GM21529 (cell line): ENCODE measurements around the gene TMCO2.

Experiments
- ATAC-seq: cut with Tn5 transposase; IDR thresholded peaks from one replicate; pipeline ENCODE4 v1.9.1; 2021; ENCODE audit not compliant: unreplicated experiment

The TMCO2 gene

DNA sequence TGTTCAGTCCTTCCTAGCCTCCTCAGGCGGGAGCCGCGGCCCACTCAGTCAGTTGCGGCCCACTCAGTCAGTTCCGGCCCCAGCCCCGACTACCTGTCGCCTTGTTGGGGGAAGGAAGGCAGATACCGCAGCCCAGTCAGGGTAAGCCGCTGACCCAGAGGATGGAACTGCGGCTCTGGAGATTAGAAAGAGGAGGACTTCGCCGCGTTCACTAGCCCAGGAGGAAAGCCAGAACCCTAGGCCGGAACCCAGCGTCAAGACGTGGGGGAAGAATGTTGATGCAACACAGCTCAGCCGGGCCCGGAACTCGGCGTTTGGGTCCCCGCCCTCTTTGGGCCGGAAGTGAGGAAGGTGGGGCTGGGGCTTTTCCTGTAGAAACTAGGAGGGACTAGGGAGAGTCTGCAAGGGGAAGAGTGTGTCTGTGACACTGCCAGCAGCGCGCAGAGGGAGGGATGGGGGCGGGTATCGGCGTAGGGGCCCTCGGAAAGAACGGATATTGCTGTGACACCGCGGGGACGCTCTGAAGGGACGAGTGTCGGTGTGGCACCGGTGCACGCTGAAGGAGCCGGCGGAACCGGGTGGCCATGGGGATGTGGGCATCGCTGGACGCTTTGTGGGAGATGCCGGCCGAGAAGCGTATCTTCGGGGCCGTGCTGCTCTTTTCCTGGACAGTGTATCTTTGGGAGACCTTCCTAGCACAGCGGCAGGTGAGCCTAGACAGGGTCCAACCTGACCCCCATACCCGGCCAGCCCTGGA, 10.1 kb downstream of the TMCO2 start, which contains the start of gene ZMPSTE24:
Gene ZMPSTE24 (plus strand): TSS at position 549 of the 757 bp plus-strand sequence. CDS start 36 bp downstream, at position 585.
- ATAC-seq, result peak; percentile 94

DNA sequence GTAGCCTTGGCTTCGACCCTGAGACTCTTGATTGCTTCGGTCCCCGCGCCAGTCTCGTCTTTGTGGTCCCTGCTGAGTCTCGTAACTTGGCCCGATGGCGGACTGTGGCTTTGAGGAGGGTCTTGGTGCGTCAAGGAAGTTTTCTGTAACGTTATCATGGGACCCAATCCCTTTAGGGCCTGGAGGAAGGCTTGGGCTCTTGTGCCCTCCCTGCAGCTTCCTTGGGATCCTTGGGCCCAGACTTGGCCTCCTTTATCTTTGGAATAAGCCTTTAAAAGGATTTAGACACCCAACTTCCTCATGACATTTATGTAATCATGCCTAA, 10.7 kb downstream of the TMCO2 start:
- no peak for ATAC-seq

DNA sequence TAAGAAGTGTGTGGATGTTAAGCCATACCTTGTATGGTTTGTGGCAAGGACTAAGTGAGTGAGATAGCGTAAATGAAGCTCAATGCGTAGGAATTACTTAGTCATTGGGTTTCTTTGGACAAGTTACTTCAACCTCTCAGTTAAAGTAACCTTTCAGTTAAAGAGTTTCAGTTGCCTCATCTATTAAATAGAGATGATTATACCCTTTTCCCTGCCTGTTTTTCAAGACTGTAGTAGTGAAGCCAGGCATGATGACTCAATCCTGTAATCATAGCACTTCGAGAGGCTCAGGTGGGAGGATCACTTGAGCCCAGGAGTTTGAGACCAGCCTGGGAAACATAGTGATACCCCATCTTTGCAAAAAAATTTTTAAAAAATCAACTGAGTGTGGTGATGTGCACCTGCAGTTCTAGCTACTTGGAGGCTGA, 16.6 kb downstream of the TMCO2 start:
- no peak for ATAC-seq

DNA sequence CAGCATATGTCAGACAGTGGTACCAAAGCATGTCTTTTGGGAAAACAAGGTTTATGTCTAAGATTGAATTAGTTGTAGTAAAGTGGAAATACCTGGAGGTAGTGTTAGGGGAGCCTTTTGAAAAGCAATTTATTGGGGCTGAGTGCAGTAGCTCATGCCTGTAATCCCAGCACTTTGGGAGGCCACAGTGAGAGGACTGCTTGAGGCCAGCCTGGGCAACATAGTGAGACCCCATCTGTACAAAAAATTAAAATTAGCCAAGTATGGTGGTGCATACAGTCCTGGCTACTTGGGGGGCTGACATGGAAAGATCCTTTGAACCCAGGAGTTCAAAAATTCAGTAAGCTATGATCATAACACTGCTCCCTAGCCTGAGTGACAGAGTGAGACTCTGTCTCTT, 17.6 kb downstream of the TMCO2 start:
- no peak for ATAC-seq

DNA sequence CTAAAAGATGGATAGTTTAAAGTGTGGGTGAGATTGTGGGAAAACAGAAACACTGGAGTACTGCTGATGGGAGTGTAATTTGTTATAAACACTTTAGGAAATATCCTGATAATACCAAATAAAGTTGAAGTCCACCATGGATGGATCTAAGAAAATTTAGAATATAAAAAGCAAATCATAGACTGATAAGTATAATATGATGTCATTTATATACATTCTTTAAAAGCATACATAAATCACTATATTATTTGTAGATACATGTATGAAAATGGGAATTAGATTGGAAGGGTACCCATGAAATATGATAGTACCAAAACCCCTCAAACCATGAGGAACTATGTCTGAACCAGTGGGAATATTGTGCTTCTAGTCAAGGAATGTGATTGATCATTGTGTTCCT, 18.2 kb downstream of the TMCO2 start:
- no peak for ATAC-seq

DNA sequence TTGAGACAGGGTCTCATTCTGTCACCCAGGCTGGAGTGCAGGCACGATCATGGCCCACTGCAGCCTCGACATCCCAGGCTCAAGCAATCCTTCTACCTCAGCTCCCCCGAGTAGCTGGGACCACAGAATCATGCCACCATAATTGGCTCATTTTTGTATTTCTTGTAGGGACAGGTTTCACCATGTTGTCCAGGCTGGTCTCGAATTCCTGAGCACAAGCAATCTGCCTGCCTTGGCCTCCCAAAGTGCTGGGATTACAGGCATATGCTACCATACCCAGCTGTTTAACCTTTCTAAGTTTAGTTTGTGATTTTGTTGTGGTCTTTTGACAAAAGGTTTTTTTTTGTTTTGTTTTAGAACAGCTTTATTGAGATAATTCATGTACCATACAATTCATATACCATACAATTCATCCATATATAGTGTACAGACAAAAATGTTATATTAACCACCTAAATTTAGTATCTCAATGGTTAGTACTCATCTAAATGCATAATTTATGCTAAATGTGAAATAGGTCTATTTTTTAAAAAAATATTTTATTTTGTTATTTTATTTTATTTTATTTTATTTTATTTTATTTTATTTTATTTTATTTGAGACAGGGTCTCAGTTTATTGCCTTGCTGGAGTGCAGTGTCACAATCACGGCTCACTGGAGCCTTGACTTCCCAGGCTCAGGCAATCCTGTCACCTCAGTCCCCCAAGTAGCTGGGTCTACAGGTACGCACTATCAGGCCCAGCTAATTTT, 19.2 kb downstream of the TMCO2 start:
- ATAC-seq, result no peak

DNA sequence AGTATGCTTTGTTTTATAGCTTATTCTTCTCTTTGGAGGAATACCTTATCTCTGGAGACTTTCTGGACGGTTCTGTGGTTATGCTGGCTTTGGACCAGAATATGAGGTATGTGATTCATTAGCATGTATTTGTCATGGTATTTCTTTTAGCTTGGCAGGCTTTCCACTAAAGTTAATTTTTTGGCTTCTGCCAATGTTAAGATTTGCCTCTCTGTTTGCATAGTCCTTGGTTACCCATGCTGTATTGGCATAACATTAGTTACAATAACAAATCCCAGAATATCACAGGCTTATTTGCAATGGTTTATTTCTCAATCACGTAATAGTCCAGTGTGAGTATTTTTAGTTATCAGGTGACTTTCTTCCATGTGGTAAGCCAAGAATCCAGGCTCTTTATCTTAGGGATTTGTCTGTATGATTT, 20.0 kb downstream of the TMCO2 start:
- no peak for ATAC-seq

DNA sequence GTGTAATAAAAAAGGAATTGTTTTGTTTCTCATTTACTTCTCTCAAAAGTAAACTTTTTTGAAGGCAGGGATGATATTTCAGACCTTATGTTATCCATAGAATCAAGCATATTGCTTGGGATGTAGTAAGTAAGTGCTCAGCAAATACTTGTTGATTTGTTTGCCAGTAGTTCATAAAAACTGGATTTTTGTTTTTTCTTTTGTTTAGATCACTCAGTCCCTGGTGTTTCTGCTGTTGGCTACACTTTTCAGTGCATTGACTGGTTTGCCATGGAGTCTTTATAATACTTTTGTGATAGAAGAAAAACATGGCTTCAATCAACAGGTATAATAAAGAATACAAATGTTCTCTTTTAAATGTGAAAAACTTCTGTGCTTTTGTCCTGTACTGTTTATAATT, 20.5 kb downstream of the TMCO2 start:
- ATAC-seq, result no peak

DNA sequence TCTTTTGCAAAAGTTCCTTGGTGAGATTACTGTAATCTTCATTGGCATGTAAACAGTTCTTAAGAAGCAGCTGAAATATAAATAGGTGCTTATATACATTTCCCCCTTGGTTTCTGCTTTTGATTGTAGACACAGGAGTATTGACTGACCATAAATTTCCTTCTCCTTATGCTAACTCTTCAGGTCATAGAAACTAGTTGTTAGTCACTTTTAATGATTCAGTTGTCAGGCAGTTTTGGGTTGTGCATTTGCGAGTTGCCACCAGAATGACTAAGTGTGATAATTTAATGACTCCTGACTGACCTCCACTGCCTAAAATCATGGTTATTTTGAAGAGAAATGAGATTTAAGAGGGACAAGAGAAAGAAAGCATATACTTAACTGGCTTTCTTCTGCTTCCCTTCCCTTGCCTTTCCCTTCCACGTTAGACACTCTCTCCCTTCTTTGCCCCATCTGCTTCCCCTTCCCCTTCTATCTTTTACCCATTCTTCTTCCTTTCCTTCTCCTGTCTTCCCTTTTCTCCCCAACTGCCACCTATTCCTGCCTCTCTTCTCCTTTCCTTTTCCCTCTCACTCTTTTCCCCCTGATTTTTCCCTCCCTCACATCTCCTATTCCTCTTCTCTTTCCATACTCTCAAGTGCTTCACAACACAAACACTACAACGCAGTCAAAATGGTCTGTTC, 22.6 kb downstream of the TMCO2 start:
- no peak for ATAC-seq

DNA sequence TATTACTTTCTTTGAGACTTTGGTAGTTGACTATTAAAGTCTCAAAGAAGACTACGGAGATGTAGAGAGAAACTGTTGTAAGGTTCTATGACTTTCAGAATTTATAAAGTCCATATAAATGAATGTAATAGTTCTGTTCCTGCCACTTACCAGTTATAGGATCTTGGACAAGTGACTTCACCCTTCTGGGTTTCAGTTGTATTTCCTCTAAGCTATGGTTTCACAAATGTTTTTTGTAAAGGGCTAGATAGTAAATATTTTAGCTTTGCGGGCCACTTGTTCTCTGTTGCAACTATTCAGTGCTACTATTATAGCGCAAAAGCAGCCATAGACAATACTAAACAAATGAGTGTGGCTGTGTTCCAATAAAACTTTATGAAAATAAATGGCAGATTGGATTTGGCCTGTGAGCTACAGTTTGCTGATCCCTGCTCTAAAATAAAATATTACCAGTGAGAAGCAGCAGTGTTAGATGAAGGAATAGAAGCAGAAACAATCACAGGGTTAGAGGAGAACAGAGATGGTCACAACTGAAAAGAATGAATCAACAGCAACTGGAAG, 25.0 kb downstream of the TMCO2 start:
- no peak for ATAC-seq

DNA sequence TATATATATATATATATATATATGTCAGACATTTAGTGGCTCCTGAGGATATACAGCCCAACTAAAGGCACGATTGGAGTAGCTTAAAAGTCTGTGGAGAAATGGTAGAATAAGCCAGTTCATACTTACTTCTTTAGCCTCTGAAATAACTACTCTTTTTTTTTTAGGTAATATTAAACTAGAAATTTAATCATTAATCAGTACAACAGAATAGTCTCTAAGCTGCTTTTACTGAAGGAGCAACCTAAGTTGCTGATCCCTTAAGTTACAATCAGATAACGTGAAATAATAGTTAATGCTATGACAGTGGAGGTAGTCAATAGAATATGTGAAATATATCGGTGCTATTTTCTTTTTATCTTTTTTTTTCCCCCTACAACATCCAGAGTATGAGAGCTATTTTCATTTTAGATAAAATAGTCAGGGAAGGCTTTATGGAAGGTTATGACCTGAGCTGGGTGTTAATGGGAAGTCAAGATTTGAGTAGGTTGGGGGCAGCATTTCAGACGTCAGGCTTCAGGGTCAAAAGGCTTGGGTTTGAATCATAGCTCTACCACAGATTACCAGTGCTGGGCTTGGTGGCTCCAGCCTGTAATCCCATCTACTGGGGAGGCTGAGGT, 25.9 kb downstream of the TMCO2 start:
- no peak for ATAC-seq

DNA sequence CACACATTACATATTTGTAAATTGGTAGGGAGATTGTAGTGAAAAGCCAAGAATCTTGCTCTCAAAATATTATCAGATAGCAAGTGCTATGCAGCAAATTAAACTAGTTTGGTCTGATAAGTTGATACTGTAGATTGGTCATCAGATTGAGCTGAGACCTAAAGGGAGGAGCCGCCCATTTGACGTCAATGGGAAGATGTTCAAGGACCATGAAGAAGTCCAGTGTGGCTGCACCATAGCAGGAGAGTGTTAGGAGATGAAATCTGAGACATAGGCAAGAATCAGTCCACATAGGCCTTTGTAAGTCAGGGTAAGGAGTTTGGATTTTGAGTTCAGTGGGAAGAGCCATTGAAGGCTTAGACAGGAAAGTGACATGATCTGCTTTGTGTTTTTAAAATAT, 26.6 kb downstream of the TMCO2 start:
- no peak for ATAC-seq

DNA sequence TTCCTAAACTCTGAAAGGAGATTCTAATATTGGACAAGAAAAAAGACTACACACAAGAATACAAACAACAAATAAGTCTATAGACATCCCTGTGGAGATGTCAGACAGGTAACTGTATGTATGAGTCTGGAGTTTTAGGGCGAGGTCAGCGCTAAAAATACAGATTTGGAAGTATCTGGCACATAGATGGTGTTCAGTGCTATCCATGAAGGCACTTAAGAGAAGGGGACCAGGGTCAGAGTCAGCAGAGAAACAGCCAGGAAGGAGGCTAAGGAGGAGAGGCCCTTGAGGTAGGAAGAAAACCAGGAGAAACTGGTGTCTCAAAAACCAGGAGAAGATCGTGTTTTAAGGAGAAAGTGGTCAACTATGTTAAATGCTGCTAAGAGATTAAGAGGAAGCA, 28.4 kb downstream of the TMCO2 start:
- no peak for ATAC-seq

DNA sequence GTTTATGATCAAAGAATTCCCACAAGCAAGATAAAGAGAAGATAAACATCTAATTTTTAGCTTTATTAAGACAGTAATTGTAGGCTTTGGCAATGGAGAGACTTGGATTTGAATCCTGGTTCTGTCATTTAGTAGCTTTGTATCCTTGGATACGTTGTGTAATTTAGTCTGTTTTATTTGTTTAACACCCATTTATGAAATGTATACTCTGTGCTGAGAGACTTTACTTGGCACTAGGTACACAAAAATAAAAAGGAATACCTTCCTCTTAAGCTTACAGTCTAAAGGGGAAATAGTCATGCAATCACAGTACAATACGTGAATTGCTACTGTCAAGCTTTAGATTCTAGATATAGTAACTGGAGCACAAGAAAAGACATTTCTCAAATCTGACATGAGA, 34.1 kb downstream of the TMCO2 start:
- no peak for ATAC-seq

DNA sequence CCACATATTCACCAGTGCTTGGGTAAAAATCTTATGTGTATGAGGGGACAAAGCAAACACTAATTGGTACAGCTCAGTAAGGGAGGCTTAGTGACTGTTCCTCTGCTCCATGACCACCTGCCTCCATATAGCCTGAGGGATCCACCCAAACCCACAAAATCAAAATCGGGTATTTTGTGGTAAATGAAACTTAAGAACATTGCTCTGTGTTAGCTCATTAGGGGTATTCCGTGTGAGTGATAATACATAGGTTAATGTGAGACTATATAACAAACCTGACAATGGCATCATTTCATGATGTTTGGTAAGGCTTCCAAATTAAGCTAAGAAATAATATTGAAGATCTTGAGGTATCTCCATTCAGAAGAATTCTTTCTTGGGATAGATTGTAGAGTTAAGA, 43.6 kb downstream of the TMCO2 start:
- ATAC-seq, result no peak

DNA sequence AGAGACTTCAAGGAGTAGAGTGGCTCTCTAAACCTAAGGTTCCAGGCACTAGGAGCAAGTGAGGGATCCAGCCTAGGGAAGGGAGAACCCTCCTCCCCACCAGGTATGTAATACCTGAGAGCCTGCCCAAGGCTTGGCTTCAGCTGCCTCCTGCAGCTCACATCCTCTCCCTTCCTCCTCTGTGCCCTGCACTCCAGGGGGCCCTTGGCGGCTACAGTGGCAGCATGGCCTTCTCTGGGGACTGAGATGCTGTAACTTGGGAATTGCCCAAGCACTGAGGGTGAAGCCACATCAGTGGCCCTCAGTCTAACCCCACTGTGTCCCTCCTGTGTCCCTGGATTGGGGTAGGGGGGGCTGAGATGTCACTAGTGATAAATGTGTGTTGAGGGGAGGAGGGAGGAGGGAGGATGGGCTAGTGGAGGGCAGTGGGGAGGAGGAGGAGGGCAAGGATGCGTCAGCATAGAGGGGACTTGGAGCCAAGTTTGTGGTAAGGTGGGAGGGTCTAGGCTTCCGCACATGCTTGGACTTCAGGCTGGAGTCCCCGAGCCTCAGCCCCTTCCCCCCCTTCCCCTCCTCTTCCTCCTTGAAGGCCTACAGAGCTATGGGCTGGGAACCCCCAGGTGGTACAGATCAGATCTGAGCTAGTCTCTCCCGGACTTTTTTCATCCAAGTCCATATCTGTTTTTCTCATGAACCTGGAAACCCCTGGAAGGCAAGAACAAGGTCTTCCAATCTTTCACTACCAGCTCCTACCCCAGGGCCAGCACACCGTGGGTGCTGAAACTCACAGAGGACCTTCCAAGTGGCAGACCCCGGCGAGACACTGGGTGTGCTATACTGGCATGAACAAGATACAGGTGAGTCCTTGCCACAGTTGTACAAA, 51.9 kb downstream of the TMCO2 start:
- ATAC-seq, result no peak

DNA sequence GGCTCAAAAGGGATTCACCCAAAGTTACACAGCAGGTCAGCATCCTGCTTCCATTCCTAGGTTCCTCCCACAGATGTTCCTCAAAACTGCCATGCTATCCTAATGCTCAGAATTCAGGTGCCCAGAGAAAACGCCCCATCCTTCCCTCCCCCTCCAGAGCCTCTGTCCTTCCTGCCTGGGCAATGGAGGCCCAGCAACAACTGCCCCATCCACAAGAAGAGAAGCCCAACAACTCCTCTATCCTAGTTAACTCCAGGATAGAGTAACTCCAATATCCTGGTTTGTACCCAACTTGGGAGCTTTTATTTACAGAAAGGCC, 52.5 kb downstream of the TMCO2 start:
- ATAC-seq, result no peak

DNA sequence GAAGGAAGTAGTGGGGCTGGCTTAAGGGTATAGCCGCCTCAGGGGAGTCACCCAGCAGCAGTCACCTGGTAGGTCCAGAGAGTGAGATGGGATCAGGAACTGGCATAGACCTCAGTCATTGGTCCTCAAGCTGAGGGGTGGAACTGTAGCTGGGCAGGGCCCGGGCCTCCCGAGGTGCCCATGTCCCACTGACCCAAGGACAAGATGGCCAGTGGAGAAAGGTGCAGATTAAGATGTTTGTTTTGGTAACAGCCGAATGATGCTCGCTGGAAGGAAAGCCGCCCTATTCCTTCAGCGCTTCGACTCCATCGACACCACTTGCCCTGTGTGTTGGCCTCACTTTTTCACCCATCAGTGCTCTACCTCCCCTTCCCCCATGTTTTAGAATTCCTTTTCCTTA, 52.9 kb downstream of the TMCO2 start:
- no peak for ATAC-seq

DNA sequence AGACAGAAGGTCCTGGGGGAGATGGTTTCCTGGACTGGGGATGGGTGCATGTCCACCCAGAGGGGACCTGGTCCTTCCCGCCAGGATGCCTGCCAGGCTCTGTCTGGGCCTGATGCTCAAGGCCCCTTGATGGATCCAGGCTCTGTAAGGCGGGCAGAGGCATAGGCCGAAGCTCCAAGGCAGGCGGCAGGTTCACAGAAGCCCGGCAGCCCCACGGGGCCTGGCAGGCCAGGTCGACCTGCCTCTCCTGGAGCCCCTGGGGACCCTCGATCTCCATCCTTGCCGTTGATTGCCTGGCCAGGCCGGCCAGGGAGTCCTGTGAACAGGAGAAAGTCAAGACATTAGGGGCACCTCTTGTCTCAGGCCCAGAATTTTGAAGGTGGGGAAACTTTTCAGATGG, 53.3 kb downstream of the TMCO2 start:
- ATAC-seq, result no peak
